ENCODE results near the gene TAF4.
"Not testable (repeated sequence)": the region's sequence is repeated elsewhere in the genome, so short reads cannot be mapped to it uniquely, and the experiment has no call there.

The TAF4 gene

GRCh38 chr20:62060631-62061541, 4.8 kb downstream of the TAF4 start:
- no peak for TF ChIP-seq CTCF (IDR thresholded peaks at IDR 0.05; ENCODE audit: low read depth, low read length)
- H3K4me3 ChIP-seq (ENCODE audit: low read depth, low read length) = no peak overlapping the region

- H3K4me3 ChIP-seq (ENCODE audit: low read depth, low read length) = no peak overlapping the region
- no peak for TF ChIP-seq CTCF (IDR thresholded peaks at IDR 0.05; ENCODE audit: low read depth, low read length)
These were observed 5.6 kb downstream of the TAF4 start for GRCh38 chr20:62059920-62060630.

DNA sequence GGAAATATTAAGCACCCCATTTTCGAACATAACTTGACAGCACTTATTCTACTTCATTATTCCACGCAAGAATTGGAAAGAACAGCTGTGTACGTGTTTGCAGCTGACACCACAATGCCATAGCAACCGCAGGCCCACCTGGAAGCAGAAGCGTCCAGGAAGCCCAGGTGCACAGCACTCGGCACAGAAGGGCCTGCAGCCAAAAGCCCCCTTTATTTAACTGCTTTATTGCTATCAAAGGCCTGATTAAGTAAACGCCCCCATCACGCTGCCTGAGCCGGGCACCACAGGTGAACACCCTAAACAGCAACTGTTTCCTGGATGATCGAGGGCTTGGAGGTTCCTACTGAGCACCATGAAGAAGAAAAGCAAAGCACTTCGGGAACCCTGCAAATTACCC, 6.3 kb downstream of the TAF4 start:
- TF ChIP-seq CTCF (IDR thresholded peaks at IDR 0.05; ENCODE audit: low read depth, low read length) = no peak
- no peak overlapping the region for H3K4me3 ChIP-seq (ENCODE audit: low read depth, low read length)

DNA sequence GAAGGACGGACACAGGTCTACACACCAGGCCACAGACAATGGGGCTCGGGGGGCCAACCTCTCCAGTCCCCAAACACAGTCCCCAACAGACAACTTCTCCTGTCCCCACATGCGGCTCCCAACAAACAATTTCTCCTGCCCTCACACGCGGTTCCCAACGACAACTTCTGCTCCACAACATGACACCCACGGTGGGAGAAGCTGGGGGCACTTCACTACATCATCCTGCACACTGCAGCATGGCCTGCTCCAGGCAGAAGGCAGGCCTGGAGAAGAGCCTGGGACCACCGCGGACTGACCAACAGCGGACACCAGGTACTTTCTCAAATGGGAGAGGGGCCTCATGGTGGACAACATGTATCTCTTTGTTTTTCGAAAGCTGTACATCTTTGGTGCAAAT, 6.7 kb downstream of the TAF4 start:
- no peak overlapping the region for H3K4me3 ChIP-seq (ENCODE audit: low read depth, low read length)
- no peak for TF ChIP-seq CTCF (IDR thresholded peaks at IDR 0.05; ENCODE audit: low read depth, low read length)

- no peak for TF ChIP-seq CTCF (IDR thresholded peaks at IDR 0.05; ENCODE audit: low read depth, low read length)
- no peak overlapping the region for H3K4me3 ChIP-seq (ENCODE audit: low read depth, low read length)
These were observed 8.7 kb downstream of the TAF4 start for GRCh38 chr20:62056975-62057374.

DNA sequence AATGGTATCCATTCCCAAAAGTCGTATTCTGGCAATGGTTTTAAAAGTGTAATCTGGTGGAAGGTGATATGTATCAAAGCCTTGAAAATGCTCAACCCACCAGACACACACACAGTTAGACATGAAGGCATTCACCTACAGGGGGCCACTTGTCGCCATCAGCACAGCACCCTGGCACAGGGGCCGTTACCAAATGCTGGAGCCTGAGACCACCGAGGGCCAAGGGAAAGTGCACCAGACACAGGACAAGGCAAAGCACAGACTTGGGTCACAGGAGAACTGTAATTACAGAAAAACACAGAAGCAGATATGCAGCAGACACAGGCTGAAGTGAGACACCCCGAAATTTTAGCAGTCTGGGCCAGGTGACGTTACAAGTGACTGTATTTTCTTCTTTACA, 9.3 kb downstream of the TAF4 start:
- no peak for TF ChIP-seq CTCF (IDR thresholded peaks at IDR 0.05; ENCODE audit: low read depth, low read length)
- no peak overlapping the region for H3K4me3 ChIP-seq (ENCODE audit: low read depth, low read length)

- H3K4me3 ChIP-seq (ENCODE audit: low read depth, low read length) = not testable (repeated sequence)
These were observed 9.9 kb downstream of the TAF4 start for GRCh38 chr20:62055862-62056115.
